Measurements from ENCODE around the gene DCUN1D3. TPM values are rescaled to one million over a fixed set of nuclear protein-coding genes. Genes with fewer than 3 reads are reported as not detected.

The DCUN1D3 gene
- total RNA-seq, 1 experiment from 2014 or later: 16.4 TPM

- no peak for TF ChIP-seq CEBPB (IDR thresholded peaks at IDR 0.05; ENCODE audit: low read depth)
- TF ChIP-seq ZBTB33 (IDR thresholded peaks at IDR 0.05; ENCODE audit: extremely low read depth, insufficient replicate concordance, low read length): no peak
- TF ChIP-seq MAX (IDR thresholded peaks at IDR 0.05): no peak
These were observed 2.3 kb upstream of the DCUN1D3 start (continued) for GRCh38 chr16:20902426-20902825.

- H3K36me3 ChIP-seq (ENCODE audit: control insufficient read depth in 1 of 2, insufficient read depth in 2 of 2, low read length in 2 of 2): peaks cover 0 to 5% of the 10 kb centered on the region in 2 experiments; a peak in 2 of 4 replicates
- no peak; the same call in 1 of the 2 replicates for TF ChIP-seq POLR2AphosphoS5 (IDR thresholded peaks at IDR 0.05; ENCODE audit: low read depth, low read length)
- TF ChIP-seq CBX3 (IDR thresholded peaks at IDR 0.05; ENCODE audit: low read depth): no peak
- no peak for TF ChIP-seq RAD21 (IDR thresholded peaks at IDR 0.05; ENCODE audit: low read depth)
- TF ChIP-seq FOSL1 (IDR thresholded peaks at IDR 0.05; ENCODE audit: low read depth): no peak
- no peak for TF ChIP-seq REST (IDR thresholded peaks at IDR 0.05; ENCODE audit: low read depth)
- TF ChIP-seq SIN3A (IDR thresholded peaks at IDR 0.05; ENCODE audit: low read depth): no peak
- no peak for TF ChIP-seq ZNF274 (IDR thresholded peaks at IDR 0.05; ENCODE audit: low read depth, low read length)
- no peak for TF ChIP-seq YY1 (IDR thresholded peaks at IDR 0.05; ENCODE audit: extremely low read depth, insufficient replicate concordance, low read depth, low read length)
- TF ChIP-seq CEBPB (IDR thresholded peaks at IDR 0.05; ENCODE audit: low read depth): no peak
- TF ChIP-seq ZFX (IDR thresholded peaks at IDR 0.05): no peak
- no peak for TF ChIP-seq EGR1 (IDR thresholded peaks at IDR 0.05; ENCODE audit: low read depth)
- TF ChIP-seq ZBTB33 (IDR thresholded peaks at IDR 0.05; ENCODE audit: extremely low read depth, insufficient replicate concordance, low read length): no peak
- no peak for TF ChIP-seq ELF1 (IDR thresholded peaks at IDR 0.05; ENCODE audit: borderline replicate concordance, low read depth)
- no peak for TF ChIP-seq ATF3 (IDR thresholded peaks at IDR 0.05)
- no peak for TF ChIP-seq POLR2A (IDR thresholded peaks at IDR 0.05; ENCODE audit: borderline replicate concordance, extremely low read depth, insufficient read depth, insufficient read length)
These were observed 1.4 kb upstream of the DCUN1D3 start for GRCh38 chr16:20901436-20902112.

More at GRCh38 chr16:20901436-20902112, 1.4 kb upstream of the DCUN1D3 start:
- no peaks in the 10 kb centered on the region for H3K9me3 ChIP-seq (ENCODE audit: control insufficient read depth in 1 of 2, insufficient read depth in 1 of 2, low read depth in 1 of 2, low read length in 2 of 2)
- H3K4me1 ChIP-seq (ENCODE audit: control insufficient read depth in 1 of 2, insufficient read depth in 2 of 2, low read length in 2 of 2): peaks cover 56 to 79% of the 10 kb centered on the region in 2 experiments
- ChIA-PET CTCF (no interaction called here), POLR2A (interaction anchor here (2.4 kb wide), 1 partner anchor 9 kb away, joined by 11 read pairs; no protein-coding TSS in a partner anchor), RAD21 (ENCODE audit: low non-redundant PET in 1 of 2, low total read pairs in 2 of 2, uncharacterized antibody in 2 of 2, unreplicated experiment in 2 of 2) (interaction anchor here in 1 of 2 experiments (1.6 kb wide), 1 partner anchor 50 kb away, joined by 3 read pairs; no protein-coding TSS in a partner anchor)
- H3K27ac ChIP-seq (ENCODE audit: low read depth, low read length): peak overlapping the region; percentile 90
- H3K9ac ChIP-seq (ENCODE audit: low read length): peak overlapping the region; percentile 91
- ATAC-seq (no peak), DNase-seq (ENCODE audit: low read depth, low spot score) (no peak)
- no peaks in the 10 kb centered on the region for H4K20me1 ChIP-seq (ENCODE audit: insufficient read depth)
- BruUV-seq (replicated peaks): no TSS peak
- H3K4me2 ChIP-seq (ENCODE audit: low read length): peak overlapping the region; percentile 93
- H3K4me3 ChIP-seq (replicated peaks in 1 of 2; ENCODE audit: low read depth in 1 of 2, low read length in 2 of 2): peak overlapping the region; percentile 86 to 88
- no peaks in the 10 kb centered on the region for H3K9me2 ChIP-seq (ENCODE audit: insufficient read depth)
- no peaks in the 10 kb centered on the region for H3K27me3 ChIP-seq (ENCODE audit: insufficient read depth, low read length)
- H2AFZ ChIP-seq (ENCODE audit: low read depth, low read length, poor library complexity, severe bottlenecking): no peak overlapping the region
- intact Hi-C loops (cut with micrococcal nuclease): loop anchor here (5.0 to 10.0 kb wide), 3 partner anchors 34 to 403 kb away; no protein-coding TSS in a partner anchor
- peaks cover 53% of the 10 kb centered on the region for H3K79me2 ChIP-seq (ENCODE audit: insufficient read depth, low read length)
